Stimulated activated CD8-positive, alpha-beta memory T cell treated with anti-CD3 and anti-CD28 coated beads, Interleukin-4, amount 100 ng/mL, for 48 hours (primary cell): ENCODE data around the gene PTPRD.
"Not testable (repeated sequence)": the region's sequence is repeated elsewhere in the genome, so short reads cannot be mapped to it uniquely, and the experiment has no call there.

ENCODE experiments used
- DNase-seq: peaks from one replicate; pipeline ENCODE4 v3.0.0-alpha.2; 2020

Gene PTPRD

DNA sequence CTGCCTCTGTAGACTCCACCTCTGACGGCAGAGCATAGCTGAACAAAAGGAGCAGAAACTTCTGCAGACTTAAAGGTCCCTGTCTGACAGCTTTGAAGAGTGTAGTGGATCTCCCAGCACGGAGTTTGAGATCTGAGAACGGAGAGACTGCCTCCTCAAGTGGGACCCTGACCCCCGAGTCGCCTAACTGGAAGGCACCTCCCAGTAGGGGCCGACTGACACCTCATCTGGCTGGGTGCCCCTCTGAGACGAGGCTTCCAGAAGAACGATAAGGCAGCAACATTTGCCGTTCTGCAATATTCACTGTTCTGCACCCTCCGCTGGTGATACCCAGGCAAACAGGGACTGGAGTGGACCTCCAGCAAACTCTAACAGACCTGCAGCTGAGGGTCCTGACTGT is 1186.3 kb downstream of the PTPRD start:
- DNase-seq: not testable (repeated sequence)

DNA sequence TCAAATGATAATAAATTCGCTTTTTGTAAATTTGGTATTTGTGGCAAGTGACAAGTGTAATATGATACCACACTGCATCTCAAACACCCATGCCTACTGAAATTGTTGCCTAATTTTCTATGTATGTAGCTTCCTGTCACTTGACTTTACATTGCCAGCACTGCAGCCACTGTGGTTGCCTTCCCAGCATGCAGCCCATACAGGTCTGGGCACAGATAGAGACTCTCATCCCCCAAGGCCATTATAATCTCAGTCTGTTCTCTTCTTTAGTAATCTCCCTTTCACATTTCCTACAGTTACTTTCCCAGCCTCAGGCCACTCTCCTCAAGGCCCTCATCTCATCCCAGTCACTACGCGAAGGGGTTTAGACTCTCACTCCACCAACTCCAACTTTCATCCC is 1200.6 kb downstream of the PTPRD start:
- no peak for DNase-seq

DNA sequence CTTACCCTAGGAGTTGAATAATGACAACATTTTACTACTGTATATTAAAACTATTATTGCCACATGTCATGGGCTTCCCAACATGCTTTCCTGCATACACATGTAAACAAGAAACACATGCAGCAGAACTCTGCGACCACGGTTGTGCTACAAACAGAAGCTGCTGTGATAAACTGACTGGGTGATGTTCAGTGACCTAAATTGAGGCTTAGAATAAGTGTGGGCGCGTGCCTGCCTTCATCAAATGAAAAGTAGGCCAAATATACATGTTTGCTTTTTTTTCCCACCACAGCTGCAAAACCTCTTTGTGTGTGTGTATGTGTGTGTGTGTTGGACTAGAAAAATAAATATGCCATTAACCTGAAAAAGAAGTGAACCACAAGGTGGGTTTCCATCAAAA is 1202.1 kb downstream of the PTPRD start:
- DNase-seq: no peak

DNA sequence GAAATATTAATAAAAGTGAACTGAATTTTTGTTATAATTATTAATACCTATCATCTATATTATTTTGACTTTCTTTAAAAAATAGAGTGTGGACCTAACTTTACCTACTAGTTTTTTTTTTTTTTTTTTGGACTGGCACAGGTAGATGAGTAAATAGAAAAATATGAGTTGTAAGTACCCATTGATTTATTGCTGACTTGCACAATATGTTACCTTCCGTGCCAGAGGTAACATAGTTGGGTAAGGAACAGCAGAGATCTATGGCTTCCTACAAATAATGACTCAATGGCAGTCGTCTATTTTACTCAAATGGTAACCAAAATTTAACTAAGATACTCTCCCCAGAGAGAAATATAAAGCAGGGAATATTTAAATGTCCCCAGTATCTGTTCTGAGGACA is 1212.8 kb downstream of the PTPRD start:
- no peak for DNase-seq

DNA sequence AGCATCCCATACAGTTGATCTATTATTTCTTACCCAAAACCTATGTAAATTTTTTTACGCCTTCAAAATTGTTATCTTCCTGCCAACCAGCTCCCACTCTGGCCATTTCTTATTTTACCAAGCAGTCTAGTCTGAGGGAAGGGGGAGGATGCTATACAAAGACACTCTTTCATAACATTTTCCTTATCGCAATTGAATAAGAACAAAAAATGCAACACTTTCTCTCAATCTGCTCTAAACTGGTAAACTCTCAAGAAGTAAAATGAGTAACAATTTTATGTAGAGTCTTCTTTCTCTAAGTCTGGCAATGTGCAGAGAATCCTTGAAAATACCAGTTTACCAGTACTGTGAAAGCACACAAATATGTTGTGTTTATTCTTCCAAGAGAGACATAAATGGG is 1216.3 kb downstream of the PTPRD start:
- no peak for DNase-seq

DNA sequence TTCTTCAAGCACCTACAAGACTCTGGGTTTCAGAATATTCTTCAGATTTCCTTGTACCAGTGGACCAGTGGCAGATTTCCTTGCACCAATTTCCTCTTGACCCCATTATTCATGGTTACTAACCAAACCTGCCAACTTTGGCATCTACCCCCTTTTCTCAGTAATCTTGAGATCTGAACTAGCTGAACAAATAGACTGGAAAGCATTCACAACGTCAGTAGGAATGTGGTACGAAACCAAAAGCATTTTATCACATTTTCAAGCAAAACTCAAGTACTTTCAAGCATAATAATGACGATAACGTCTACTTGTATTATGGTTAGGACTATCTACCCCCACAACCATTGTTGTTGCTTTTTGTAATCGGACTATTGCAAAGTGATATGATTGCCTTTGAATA is 1217.3 kb downstream of the PTPRD start:
- no peak for DNase-seq

DNA sequence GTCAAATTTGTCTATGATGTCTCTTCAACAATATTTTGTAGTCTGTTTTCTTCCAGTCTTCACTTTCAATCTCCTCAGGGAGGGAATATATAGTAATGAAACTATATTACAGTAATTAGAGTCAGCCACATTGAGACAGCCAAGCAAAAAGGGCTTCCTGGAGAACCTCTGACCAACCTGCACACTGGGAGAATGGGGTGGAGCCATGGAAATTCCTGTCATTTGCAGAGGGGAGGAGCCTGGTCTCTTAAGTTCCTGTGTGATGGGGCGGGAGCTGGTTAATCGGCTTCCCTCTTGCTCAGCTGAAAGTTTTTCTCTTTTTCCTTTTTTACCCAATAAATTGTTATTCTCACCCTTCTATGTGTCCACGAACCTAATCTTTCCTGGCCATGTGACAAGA is 1220.0 kb downstream of the PTPRD start:
- no peak for DNase-seq

DNA sequence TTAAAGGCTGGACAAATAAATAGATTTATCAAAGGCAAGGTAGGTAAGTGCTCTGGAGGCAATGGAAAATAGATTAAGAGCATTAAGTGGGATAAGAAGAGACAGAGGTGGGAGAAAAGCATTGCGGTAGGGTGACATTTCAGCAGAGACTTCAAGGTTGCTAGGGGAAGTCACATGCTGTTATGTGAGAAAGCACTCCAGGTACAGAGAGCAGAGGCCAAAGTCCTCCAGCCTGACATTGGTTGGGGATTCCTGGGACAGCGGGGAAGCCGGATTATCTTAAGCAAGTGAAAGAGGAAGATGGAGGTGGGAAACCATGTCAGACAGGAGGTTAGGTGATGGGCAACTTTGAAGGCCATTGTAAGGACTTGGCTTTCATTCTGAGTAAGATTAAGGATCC is 1222.9 kb downstream of the PTPRD start:
- DNase-seq: no peak

DNA sequence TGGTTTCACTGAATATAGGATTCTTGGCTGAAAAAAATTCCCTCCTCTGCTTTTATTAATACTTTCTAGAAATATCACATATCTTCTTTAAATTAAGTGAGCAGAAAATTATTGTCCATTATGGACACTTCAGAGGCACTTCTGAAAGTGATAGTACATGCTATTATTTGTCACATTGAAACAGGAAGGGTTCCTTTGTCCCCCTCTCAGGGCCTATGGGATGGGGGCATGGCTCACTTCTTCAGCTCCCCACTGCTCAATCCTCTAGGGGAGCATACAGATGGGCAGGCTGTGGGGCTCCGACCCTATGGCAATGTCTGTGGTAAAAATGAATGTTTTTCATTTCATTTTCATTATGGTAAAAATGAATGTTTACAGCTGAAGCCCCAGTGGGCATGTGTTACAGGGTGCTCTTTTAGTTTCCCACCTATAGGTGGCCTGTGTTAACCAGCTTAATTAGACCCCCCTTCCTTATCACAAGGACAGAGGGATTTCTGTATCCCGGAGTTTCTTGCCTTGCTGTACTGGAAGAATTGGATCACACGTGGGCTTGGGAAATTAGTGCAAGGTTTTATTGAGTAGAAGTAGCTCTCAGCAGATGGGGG is 1225.2 kb downstream of the PTPRD start:
- no peak for DNase-seq

DNA sequence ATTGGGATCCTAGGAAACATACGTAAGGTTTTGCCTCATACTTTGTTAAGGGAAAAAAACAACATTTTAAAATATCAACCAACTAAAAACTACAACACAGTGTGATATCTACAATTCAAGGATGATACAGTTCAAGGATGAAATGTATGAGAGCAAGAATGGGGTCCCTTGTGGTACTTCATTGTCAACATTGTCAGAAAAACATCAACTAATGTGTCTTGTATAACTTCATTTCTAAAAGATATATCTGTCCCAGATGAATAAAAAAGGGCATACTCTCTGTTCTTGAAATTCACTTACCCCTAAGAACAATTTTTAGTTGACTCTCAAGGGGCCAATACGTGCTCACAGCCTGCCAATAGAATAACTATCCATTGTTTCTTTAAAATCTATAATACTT is 1250.5 kb downstream of the PTPRD start:
- DNase-seq: no peak

DNA sequence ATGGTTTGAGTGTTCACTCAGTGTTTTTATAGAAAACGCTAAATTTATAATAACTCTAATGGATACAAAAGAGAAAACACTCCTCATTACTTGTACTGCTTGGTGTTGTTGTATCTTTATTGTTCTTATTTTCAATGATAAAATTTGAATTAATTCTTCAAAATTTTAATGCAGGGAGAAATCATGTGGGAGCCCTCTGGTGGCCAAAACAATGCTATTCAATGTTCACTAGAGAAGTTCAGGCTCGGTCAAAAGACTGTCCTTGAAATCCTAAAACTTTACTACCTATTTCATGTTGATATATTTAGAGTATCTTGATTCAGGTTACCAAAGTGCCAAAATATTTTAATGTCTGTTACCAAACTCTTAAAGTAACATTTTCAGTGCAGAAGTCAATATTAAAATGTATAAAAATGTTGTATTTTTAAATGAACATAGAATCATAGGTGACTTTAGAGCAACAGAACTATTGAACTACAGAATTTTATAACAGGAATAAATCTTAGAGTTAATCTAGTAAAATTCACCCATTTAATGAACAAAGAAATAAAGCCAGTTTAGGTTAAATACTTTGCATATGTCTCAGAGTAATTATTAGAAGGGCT is 1259.8 kb downstream of the PTPRD start:
- DNase-seq: no peak

DNA sequence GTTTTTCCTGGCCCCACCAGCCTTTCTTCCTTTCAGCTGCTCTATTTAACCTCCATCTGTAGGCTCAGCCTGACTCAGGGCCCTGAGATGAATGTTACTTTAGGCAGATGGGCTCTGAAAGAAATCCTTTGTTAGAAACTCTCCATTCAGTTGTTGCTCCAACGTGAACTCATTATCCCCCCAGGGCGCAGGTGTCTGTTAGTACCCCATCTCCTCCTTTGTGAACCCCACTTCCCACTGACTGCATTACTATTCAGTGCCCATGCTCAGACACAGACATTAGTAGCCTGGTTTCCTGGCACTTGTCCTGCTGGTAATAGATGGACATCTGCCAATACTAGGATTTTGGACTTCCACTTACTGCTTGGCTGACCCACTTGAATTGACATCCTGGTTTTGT is 1271.6 kb downstream of the PTPRD start:
- DNase-seq: no peak

DNA sequence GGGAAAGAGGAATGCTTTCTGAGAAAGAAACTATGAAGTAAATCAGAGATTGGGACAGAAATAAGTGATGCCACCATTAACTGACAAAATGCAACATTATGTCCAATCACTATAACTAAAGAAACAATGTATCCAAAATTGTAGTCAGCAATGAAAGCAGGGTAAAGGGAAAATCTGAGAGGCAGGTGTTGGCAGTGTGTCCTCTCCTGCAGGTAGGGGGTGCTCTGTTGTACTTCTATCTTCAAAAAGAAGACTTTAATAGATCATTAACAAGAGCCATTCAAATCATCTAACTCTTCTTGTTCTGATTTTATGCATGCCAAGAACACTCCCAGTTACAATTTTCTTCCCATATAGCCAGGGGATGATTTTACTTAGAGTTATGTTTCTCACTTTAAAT is 1275.7 kb downstream of the PTPRD start:
- no peak for DNase-seq

DNA sequence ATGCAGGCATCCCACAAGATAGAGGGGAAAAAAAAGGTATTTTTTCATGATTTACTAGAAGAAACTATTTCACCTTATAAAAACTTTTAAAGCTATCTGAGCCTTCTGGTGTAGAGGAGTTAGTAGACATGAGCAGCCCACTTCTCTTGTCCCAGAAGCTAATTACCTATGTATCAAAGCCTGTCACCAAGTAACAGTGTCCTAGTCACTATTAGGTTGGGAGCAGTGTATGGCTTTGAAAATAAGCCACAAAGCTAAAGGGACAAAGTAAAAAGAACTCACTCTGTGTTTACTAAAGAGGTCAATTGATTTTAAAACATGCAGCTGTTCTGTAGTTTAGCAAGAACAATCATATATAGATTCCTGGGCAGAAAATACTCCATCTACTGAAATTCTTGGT is 1286.1 kb downstream of the PTPRD start:
- no peak for DNase-seq

DNA sequence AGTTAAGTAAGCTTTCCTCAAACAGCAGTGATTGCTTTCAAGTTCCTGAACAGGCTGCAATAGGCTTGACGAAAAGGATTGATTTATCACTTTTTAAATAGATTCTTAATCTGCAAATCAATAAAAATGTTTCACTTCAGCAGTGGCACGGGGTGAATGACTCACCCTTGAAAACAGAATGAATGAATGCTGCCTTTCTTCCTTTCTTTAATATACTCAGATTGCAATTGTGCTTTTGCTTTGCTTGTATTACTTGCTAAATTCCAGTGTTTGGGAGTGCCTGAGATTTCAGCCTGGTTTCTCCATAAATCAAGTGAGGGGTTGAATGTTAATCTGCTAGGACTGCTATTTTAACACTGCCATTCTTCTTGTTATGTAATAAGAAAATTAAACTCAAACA is 1293.8 kb downstream of the PTPRD start:
- DNase-seq: no peak

DNA sequence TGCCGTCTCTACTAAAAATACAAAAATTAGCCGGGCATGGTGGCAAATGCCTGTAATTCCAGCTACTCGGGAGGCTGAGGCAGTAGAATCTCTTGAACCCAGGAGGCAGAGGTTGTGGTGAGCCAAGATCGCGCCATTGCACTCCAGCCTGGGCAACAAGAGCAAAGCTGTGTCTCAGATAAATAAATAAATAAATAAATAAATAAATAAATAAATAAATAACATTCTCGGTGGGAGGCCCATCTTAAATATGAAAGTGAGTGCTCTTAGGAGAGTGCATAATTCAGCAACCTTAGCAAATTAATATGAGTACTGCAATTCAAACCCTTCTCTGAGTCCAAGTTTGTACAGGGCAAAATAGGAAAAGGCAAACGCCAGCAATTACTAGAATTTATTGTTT is 1302.1 kb downstream of the PTPRD start:
- DNase-seq: not testable (repeated sequence)

DNA sequence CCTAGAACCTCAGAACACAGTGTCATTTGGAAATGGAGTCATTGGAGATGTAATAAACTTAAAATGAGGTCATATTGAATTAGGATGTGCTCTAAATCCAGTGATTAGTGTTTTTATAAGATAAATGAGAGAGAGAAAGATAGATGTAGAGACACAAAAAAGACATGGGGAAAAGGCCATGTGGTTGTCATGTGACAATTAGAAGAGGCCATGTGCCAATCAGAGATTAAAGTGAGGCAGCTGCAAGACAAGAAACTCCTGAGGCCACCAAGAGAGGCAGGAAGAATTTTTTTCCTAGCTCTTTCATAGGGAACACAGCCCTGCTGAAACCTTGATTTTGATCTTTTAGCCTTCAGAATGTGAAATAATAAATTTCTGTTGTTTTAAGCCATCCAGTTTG is 1307.2 kb downstream of the PTPRD start:
- no peak for DNase-seq

DNA sequence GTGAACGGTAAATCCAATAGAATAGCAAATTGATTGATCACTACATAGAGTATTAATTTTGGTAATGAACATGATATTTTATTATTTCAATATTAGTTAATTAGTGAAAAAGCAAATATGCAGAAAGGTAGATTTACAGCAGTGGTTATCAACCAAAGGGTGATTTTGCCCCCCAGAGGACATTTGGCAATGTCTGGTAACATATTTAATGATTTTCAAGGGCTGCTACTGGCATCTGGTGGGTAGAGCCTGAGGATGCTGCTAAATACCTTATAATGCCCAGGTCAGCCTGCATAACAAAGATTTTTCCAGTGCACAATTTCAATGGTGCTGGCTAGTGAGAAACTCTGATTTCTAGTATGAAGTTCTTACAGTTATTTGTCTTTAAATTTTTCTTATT is 1313.7 kb downstream of the PTPRD start:
- DNase-seq: no peak

DNA sequence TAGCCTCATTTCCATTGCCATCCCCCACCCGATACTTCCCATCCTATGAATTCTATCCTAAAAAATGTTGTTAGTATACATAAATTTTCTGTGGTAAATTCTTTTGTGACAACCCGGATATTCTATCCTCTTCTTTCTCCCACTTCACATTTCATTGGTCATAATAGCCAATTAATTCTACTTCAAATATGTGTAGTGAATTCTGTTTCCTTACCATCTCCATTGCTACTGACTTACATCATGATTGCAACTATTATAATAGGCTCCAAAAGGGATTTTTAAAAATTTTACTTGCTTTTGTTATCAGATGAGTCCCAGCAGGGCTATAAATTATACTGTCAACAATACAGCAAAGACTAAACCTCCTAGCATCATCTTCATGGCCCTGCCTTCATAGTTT is 1326.8 kb downstream of the PTPRD start:
- no peak for DNase-seq

DNA sequence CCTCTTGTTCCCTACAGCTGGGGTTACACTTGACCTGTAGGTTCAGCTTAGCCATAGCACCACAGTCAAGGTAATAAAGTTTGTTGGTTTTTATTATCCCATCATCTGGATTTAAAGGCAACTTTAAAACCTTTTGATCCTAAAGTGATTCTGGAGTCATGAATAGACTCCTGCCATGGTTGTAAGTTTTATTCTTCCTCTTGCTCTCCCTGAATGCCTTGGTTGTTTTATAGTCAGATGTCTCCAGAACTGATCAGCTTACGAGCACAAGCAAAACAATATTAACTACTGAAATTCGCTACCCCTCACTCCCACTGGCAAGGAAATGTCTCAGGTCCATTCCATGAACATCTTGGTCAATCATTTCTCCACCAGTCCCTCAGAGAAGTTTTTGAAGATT is 1328.6 kb downstream of the PTPRD start:
- DNase-seq: no peak

DNA sequence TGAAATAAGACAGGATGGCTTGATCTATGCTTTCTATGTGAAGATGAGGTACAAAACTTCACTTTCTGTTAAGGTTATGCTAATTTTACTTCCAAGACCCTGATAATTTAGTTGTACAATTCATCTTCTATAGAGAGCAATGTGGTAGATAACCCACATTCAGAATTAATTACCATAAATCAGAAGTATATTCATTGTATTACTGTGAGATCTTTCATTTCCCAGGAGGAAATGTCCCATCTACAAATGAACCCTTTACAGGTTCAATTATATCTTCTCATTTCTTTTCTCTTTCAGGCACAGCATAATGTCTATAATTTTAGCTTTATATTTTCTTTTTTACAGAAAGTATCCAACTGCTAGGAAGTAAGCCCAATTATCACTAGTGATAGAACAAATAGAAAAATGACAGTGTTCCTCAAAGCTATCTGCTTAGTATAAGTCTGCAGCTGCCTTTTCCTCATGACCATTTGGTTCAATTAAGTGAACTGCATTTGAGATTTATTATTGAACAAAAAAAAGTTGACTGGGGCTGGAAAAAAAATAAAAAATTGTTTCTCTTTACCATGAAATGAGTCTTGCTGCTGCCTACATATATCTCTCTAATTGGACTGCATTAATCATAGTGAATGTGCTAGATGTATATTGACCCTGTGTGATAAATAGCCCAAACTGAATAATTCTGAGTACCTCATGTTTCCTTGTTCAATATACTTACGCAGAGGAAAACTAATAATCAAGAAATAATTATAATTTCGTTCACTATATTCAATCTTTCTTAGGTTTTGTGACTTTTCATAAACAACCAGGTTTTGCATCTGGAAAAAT is 1329.4 kb downstream of the PTPRD start:
- DNase-seq: no peak

DNA sequence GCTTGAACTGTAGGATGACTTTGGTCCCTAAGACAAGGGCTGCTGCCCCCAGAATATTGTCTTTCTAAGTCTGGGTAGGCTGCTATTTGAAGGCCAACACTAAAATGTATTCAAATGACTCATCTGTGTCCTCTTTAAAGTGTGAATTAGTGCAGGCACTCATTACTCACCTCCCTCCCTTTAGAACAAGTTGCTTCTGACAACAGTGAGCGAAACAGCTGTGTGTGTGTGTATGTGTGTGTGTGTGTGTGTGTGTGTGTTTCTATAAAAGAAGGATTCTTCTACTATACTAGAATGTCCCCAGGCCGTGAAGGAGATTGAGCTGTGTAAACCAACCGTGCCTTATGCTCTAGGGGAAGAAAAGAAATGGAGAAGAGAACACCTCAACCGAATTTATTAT is 1337.2 kb downstream of the PTPRD start:
- no peak for DNase-seq

DNA sequence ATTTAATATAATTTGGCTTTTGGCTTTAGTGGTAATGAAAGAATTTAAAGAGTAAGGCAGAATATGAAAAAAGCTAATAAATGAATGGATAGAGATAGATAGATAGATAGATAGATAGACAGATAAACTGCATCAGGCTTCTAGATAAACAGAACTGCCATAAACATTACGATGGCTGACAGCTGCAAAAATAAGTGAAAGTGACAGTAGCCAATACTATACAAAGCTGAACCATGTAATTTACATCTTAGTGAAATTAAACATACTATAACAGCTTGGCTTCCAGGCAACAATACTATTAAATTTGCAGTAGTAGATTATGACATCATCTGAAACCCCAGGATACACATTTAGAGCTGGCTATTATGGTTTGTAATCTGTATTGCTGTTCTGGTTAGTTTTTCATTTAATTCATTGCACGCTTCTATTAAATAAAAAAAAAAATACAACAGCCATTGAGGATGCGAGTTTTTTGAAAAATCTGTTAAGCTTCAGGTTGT is 1354.8 kb downstream of the PTPRD start:
- no peak for DNase-seq

DNA sequence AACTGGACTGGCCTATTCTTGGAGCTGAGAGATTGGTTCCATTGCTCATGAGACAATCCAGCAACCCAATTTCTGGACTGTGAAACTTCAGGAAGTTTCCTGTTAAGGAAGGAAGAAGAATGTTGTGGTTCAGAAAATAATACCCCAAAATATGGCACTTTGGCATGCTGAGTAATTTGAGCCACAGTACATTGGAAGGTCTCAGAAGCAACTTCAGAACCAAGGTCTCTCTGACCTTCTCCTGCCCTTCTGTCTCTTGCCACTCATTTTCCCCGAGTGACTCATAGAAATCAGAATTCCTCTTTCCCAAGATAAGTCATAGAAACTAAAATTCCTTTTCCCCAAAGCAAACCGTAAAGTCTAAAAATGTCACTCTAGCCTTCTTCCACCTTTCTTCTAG is 1366.1 kb downstream of the PTPRD start:
- no peak for DNase-seq
